ENCODE data around the gene SIX2.

SIX2 gene

GRCh38 chr2:44959855-44960254 lies 49.4 kb downstream of the SIX2 start:
- DNase-seq (ENCODE audit: low spot score): no peak
- ChIA-PET POLR2A (ENCODE audit: low non-redundant PET) (no interaction called here), CTCF (interaction anchor here (1.0 to 2.6 kb wide), 2 partner anchors 326 to 480 kb away, joined by 4 to 6 read pairs; no protein-coding TSS in a partner anchor)
- no peak for TF ChIP-seq CTCF (conservative IDR thresholded peaks at IDR 0.05; ENCODE audit: low read depth)
- H3K27ac ChIP-seq: peak overlapping the region; percentile 74

- CTCF ChIA-PET: interaction anchor here (6.0 kb wide), 1 partner anchor 477 kb away, joined by 70 read pairs; no protein-coding TSS in a partner anchor
These were observed 51.5 kb downstream of the SIX2 start for GRCh38 chr2:44957656-44958327.

GRCh38 chr2:44956843-44957242 lies 52.4 kb downstream of the SIX2 start:
- ChIA-PET POLR2A (ENCODE audit: low non-redundant PET) (no interaction called here), CTCF (interaction anchor here (0.6 to 6.0 kb wide), 8 partner anchors 16 to 913 kb away, joined by 3 to 70 read pairs (median 6); partner anchors contain the start of gene CAMKMT)
- H3K27ac ChIP-seq: no peak overlapping the region
- no peak for TF ChIP-seq CTCF (conservative IDR thresholded peaks at IDR 0.05; ENCODE audit: low read depth)
- no peak for DNase-seq (ENCODE audit: low spot score)

More at GRCh38 chr2:44957656-44958327, 51.5 kb downstream of the SIX2 start:
- DNase-seq (ENCODE audit: low spot score): no peak
- H3K27ac ChIP-seq: peak overlapping the region; percentile 74; the same call in 1 of the 2 replicates
- POLR2A ChIA-PET (ENCODE audit: low non-redundant PET): interaction anchor here (0.6 kb wide), 1 partner anchor 789 kb away, joined by 3 read pairs; the partner anchor contains the start of gene PPM1B
- no peak for TF ChIP-seq CTCF (conservative IDR thresholded peaks at IDR 0.05; ENCODE audit: low read depth)

GRCh38 chr2:44955593-44956392 lies 53.5 kb downstream of the SIX2 start:
- CTCF ChIA-PET: interaction anchor here (0.5 to 6.0 kb wide), 28 partner anchors 8 to 912 kb away, joined by 3 to 70 read pairs (median 4); partner anchors contain the start of gene CAMKMT
- peak; percentile 77 for DNase-seq (ENCODE audit: low spot score)

More at GRCh38 chr2:44955593-44956392, 53.5 kb downstream of the SIX2 start:
- TF ChIP-seq CTCF (conservative IDR thresholded peaks at IDR 0.05; ENCODE audit: low read depth): peak; percentile 91
- POLR2A ChIA-PET (ENCODE audit: low non-redundant PET): no interaction called here
- H3K27ac ChIP-seq: no peak overlapping the region

All from RWPE1 (cell line).